AG08395 (cell line): ENCODE results near the gene ZKSCAN3.
"Not testable (repeated sequence)": the region's sequence is repeated elsewhere in the genome, so short reads cannot be mapped to it uniquely, and the experiment has no call there.

Experiments used
- DNase-seq: peaks from one replicate; pipeline ENCODE4 v3.0.0; 2012; ENCODE audit warnings: mixed read lengths, low spot score

ZKSCAN3 gene

GRCh38 chr6:28343898-28344677 is 5.7 kb upstream of the ZKSCAN3 start:
- no peak for DNase-seq

GRCh38 chr6:28345201-28345600 is 4.5 kb upstream of the ZKSCAN3 start:
- no peak for DNase-seq

DNA sequence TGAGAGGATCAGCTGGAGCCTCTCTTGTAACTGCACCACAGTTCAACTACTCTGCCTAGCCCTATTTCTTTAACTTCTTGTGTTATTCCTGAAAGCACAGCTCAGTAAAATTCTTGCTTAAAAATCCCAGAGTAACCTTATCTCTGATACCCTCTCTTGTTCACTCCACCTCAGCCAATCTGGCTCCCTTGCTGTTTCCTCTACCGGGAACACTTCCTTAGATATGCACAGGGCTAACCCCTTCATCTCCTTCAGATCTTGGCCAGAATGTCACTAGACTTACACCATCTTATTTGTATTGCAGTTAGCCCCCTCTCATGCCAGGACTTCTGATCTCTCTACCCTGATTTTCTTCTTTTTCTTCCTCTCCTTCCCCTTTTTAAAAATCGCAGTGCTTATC is 2.6 kb upstream of the ZKSCAN3 start:
- DNase-seq = no peak

DNA sequence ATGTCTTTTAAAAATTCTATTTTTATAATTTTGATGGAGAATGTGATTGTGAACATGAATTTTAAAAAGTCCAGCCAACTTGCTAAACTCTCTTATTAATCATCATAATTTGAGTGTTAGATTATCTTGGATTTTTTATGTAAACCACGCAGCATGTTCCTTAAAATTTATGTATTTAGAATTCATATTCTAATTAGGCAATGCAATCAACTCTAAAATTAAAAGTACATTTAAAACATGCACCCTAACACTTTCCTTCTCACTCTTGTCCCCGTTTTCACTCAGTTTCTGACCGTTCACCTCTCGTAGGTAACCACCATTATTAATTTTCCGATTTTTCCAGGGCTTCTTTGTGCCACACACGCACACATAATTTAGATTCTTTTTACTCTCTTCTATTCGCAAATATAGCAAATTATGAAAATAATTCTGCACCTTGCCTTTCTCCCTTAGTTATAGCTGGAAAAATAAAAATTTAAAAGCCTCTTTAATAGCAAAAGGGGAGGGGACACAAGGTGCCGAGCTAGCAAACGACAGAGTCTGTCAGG is 329 bp upstream of the ZKSCAN3 start:
- DNase-seq = no peak

GRCh38 chr6:28351087-28351486 is 1.3 kb downstream of the ZKSCAN3 start:
- DNase-seq = no peak

GRCh38 chr6:28351493-28351925 is 1.8 kb downstream of the ZKSCAN3 start:
- DNase-seq = no peak

DNA sequence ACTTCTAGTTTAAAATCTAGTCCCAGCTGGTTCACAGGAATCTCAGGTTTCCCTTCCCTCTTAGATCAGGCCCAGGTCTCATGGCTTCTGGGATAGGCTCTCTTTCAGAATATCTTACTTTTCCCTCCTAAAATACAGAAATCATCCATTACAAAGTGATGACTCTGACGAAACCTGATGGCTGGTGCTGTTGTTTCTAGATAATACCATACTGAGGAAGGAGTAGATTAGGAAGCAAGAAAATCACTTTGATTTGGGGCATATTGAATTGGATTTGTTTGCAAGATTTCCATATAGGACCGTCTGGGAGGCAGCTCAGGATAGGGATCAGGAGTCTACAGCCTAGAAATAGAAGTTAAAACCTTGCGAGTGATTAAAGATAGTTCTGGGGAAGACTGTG is 3.6 kb downstream of the ZKSCAN3 start:
- DNase-seq = no peak

GRCh38 chr6:28353981-28354676 is 4.4 kb downstream of the ZKSCAN3 start:
- no peak for DNase-seq

GRCh38 chr6:28354688-28355554 is 5.2 kb downstream of the ZKSCAN3 start:
- no peak for DNase-seq

DNA sequence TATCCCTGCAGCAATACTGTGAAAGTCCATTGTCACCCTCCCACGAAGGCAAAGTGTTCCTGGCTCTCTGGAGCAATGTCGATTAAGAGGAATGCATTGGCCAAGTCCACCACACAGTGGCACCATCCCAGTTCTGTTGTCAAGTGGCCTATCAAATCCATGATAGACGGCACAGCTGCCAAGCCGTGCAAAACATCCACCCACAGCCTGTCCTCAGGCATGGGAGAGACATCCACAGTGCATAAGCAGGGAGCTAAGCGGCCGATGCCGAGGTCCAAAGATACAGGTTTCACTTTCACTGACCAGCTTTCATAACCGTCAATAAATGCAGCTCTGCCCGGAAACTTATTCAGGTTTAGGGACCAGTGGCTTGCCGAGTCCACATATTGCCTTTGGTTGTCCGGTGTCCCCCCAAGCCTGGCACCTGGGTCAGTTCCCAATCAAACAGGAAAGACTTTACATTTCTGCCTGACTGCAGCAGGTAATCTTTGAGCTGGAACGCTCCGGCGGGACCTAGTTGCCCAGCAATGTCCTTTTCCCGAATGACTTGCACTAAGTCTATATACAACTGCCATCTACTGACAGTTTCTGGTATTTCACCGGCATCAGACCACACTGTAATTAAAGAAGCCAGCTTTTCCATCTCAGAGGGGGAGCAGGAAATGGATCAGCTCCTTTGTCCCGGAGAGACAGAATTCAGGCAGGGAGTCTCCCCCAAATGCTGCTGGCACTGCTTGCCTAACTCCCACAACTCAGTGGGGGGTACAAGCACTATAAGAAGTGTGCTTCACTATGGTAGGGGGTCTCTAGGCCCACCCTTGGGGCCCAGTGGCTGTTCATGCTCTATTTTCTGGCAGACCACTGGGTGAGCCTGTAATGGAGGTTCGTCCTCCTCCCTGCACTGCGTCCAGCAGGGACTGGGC is 6.3 kb downstream of the ZKSCAN3 start:
- DNase-seq = peak; percentile 79

GRCh38 chr6:28356666-28357020 is 6.9 kb downstream of the ZKSCAN3 start:
- no peak for DNase-seq

GRCh38 chr6:28357036-28357435 is 7.3 kb downstream of the ZKSCAN3 start:
- no peak for DNase-seq

- DNase-seq = not testable (repeated sequence)
These were observed 9.8 kb downstream of the ZKSCAN3 start for GRCh38 chr6:28359562-28359961.

GRCh38 chr6:28360961-28361360 is 11.2 kb downstream of the ZKSCAN3 start:
- DNase-seq = no peak

DNA sequence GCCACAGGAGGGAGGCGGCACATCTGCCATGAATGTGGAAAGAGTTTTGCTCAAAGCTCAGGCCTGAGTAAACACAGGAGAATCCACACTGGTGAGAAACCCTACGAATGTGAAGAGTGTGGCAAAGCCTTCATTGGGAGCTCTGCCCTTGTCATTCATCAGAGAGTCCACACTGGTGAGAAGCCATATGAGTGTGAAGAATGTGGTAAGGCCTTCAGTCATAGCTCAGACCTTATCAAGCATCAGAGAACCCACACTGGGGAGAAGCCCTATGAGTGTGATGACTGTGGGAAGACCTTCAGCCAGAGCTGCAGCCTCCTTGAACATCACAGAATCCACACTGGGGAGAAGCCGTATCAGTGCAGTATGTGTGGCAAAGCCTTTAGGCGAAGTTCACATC is 15.8 kb downstream of the ZKSCAN3 start:
- not testable (repeated sequence) for DNase-seq

DNA sequence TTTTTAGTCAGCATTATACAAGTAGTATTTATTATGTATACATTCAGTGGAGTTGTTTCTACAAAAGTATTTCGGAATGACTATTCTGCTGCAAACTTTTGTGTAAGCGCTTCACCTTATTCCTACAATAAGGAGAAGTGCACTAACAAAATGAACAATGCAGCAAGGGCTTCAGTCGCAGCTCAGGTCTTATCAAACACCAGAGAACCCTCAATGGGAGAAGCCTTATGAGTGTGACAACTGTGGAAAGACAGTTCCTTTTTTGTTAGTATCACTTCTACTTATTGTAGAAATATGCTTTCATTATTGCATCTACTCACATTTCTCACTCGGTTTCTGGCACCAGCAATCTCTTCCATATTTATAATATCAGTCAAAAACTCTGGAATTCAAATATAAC is 18.8 kb downstream of the ZKSCAN3 start:
- no peak for DNase-seq

GRCh38 chr6:28369463-28369862 is 19.7 kb downstream of the ZKSCAN3 start:
- DNase-seq = no peak

DNA sequence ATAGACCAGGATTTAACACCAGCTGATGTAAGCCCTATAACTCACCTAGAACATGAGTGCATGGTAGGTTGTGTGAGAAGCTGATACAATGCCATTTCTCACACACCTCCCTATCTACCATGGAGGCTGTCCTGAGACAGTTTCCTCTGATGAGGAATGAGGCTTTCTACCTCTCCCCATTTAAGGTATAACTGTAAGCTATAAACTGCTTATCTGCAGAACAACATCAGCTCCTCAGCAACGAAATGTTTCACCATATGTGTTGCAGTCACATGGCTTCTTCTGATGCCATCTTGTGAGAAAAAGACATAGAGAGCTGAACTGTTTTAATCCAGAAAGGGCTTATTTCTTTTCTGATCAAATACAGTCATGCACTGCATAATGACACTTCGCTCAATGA is 20.7 kb downstream of the ZKSCAN3 start:
- no peak for DNase-seq

DNA sequence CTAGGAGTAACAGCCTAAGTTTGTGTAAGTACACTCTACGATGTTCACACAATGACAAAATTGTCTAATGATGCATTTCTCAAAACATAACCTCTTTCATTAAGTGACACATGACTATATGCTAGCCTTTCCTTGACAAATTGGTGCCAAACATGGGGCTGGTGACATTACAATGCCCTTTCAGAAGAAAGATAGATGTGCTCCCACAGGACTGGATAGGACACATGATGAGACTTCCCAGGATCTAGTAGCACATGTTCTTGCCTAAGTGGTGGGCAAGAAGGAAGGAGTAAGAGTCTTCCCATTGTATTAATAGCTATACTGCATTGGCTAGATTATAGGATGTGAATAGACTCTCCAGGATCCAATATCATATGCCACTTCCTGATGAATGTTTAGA is 21.5 kb downstream of the ZKSCAN3 start:
- DNase-seq = no peak

DNA sequence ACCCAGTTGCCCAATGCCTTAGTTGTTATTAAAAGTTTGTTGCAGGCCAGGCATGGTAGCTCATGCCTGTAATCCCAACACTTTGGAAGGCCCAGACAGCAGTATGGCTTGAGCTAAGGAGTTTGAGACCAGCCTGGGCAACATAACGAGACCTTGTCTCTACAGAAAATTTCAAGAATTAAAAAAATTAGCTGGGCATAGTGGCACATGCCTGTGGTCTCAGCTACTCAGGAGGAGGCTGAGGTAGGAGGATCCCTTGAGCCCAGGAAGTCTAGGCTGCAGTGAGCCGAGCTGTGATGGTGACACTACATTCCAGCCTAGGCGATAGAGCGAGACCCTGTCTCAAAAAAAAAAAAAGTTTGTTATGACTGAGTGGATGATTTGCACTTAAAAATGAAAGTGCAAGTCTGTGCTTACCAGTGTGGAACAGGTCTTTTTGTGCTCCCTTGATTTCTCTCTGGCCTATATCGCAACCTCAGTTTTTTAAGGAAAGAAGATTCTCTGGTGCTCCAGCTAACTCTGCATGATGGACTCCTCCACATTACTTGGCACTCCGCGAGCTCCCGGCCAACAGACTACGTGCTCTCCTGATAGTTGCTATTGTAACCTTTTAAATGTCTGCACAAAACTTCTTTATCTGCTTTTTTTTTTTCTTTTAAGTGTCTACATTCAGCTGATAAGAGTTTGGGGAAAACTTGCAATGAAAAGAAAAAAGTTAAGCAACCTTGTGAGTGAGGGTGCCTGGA is 22.1 kb downstream of the ZKSCAN3 start:
- DNase-seq = no peak

GRCh38 chr6:28373925-28374324 is 24.2 kb downstream of the ZKSCAN3 start:
- DNase-seq = no peak
